ENCODE results near the gene BACH1.

BACH1 gene

GRCh38 chr21:29382030-29382654 is 83.4 kb downstream of the BACH1 start:
- DNase-seq (ENCODE audit: low read depth in 2 of 2): no peak

- no peak for DNase-seq (ENCODE audit: low read depth in 2 of 2)
These were observed 86.1 kb downstream of the BACH1 start for GRCh38 chr21:29384683-29385359.

- DNase-seq (ENCODE audit: low read depth in 2 of 2): no peak
These were observed 87.3 kb downstream of the BACH1 start for GRCh38 chr21:29385934-29386520.

GRCh38 chr21:29386803-29387202 is 88.1 kb downstream of the BACH1 start:
- DNase-seq (ENCODE audit: low read depth in 2 of 2): no peak

GRCh38 chr21:29387598-29387997 is 88.9 kb downstream of the BACH1 start:
- no peak for DNase-seq (ENCODE audit: low read depth in 2 of 2)

- DNase-seq (ENCODE audit: low read depth in 2 of 2): no peak
These were observed 90.4 kb downstream of the BACH1 start for GRCh38 chr21:29389136-29389535.

- DNase-seq (ENCODE audit: low read depth in 2 of 2): no peak
These were observed 92.1 kb downstream of the BACH1 start for GRCh38 chr21:29390778-29391177.

GRCh38 chr21:29394051-29394450 is 95.3 kb downstream of the BACH1 start:
- DNase-seq (ENCODE audit: low read depth in 2 of 2): no peak
